Measurements from ENCODE around the gene CR1L.
"Not testable (repeated sequence)": the region's sequence is repeated elsewhere in the genome, so short reads cannot be mapped to it uniquely, and the experiment has no call there.

Gene CR1L

GRCh38 chr1:207738158-207738659 is 93.3 kb downstream of the CR1L start:
- not testable (repeated sequence) for FAIRE-seq; DNase-seq (ENCODE audit: extremely low spot score, insufficient read length, low read depth)

- FAIRE-seq (no peak), DNase-seq (ENCODE audit: extremely low spot score, insufficient read length, low read depth) (no peak)
Measured at GRCh38 chr1:207740207-207740606, 95.3 kb downstream of the CR1L start.

- no peak for FAIRE-seq
- DNase-seq (ENCODE audit: extremely low spot score, insufficient read length, low read depth): no peak
Measured at GRCh38 chr1:207742850-207743555, 98.1 kb downstream of the CR1L start.

GRCh38 chr1:207744000-207744534 is 99.1 kb downstream of the CR1L start:
- no peak for FAIRE-seq
- no peak for DNase-seq (ENCODE audit: extremely low spot score, insufficient read length, low read depth)

- no peak for FAIRE-seq
- no peak for DNase-seq (ENCODE audit: extremely low spot score, insufficient read length, low read depth)
Measured at GRCh38 chr1:207745285-207745684, 100.4 kb downstream of the CR1L start.

GRCh38 chr1:207745839-207746767 is 101.2 kb downstream of the CR1L start:
- FAIRE-seq: no peak

GRCh38 chr1:207747627-207748492 is 102.9 kb downstream of the CR1L start:
- no peak for FAIRE-seq
- no peak for DNase-seq (ENCODE audit: extremely low spot score, insufficient read length, low read depth)

More at GRCh38 chr1:207745839-207746767, 101.2 kb downstream of the CR1L start:
- DNase-seq (ENCODE audit: extremely low spot score, insufficient read length, low read depth): no peak

- no peak for FAIRE-seq
- no peak for DNase-seq (ENCODE audit: extremely low spot score, insufficient read length, low read depth)
Measured at GRCh38 chr1:207748737-207749528, 104.0 kb downstream of the CR1L start.

GRCh38 chr1:207750631-207751305 is 105.8 kb downstream of the CR1L start:
- FAIRE-seq: peak; percentile 66
- DNase-seq (ENCODE audit: extremely low spot score, insufficient read length, low read depth): no peak

GRCh38 chr1:207751463-207751789 is 106.5 kb downstream of the CR1L start:
- not testable (repeated sequence) for DNase-seq (ENCODE audit: extremely low spot score, insufficient read length, low read depth); FAIRE-seq

- peak; percentile 81 for DNase-seq (ENCODE audit: extremely low spot score, insufficient read length, low read depth)
- peak; percentile 96 for FAIRE-seq
Measured at GRCh38 chr1:207751790-207752455, 107.0 kb downstream of the CR1L start, which contains the start of gene CD46. Gene CD46, plus strand, starts transcription at chr1:207752054. Its CDS starts 159 bp downstream, at chr1:207752213.

GRCh38 chr1:207752456-207752998 is 107.6 kb downstream of the CR1L start:
- no peak for DNase-seq (ENCODE audit: extremely low spot score, insufficient read length, low read depth)
- peak; percentile 5 for FAIRE-seq

GRCh38 chr1:207753611-207754010 is 108.7 kb downstream of the CR1L start:
- no peak for FAIRE-seq
- DNase-seq (ENCODE audit: extremely low spot score, insufficient read length, low read depth): no peak

- DNase-seq (ENCODE audit: extremely low spot score, insufficient read length, low read depth) (no peak), FAIRE-seq (no peak)
Measured at GRCh38 chr1:207754011-207754410, 109.1 kb downstream of the CR1L start.

- FAIRE-seq (no peak), DNase-seq (ENCODE audit: extremely low spot score, insufficient read length, low read depth) (no peak)
Measured at GRCh38 chr1:207754974-207755700, 110.2 kb downstream of the CR1L start.

GRCh38 chr1:207755846-207756693 is 111.1 kb downstream of the CR1L start:
- FAIRE-seq: no peak
- DNase-seq (ENCODE audit: extremely low spot score, insufficient read length, low read depth): no peak
